ENCODE results near the gene PPP2R5C. TPM values are rescaled to one million over a fixed set of nuclear protein-coding genes. Genes with fewer than 3 reads are reported as not detected.

Gene PPP2R5C
- total and polyA plus RNA-seq, 2 of the 4 experiments (the other 2 are of a cell fraction) = 65.9 to 78.7 TPM

DNA sequence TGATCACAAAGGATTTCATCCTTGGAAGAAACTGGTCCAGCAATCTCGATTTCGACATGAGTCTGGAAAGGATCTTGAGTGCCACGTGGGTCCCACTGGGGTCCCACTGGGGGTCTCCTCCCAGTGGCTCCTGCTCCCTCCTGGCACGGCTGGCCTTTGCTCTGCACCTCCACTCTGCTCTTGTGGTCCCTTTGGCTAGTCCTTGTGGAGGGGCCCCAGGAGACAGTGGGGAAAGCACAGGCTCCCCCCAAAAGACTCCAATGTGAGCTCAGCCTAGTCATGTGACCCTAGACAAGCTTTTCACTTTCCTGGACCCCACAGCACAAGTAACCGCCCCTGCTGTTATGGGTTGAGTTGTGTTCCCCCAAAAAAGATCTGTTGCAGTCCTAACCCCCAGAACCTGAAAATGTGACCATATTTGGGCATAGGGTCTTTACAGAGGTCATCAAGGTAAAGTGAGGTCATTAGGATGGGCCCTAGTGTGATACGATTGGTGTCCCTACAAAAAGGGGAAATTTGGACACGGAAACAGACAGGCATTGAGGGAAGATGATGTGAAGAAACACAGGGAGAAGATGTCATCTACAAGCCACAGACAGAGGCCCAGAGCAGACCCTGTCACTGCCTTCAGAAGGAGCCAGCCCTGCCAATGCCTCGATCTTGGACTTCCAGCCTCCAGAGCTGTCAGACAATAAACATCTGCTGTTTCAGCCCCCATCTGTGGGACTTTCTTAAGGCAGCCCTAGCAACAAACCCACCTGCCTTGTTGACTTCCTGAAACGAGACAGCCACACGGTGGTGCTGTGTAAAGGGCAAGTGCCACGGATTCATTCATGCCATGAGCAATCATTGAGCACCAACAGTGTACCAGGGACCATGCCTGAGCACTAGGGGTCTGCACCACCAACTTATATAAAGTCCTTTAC lies 23.8 kb upstream of the PPP2R5C start:
- in situ Hi-C loops (cut with MboI; ENCODE audit: low sequenced_read_pairs) = no loop called here
- CTCF ChIA-PET = no interaction called here

More for the DNA sequence above, 23.8 kb upstream of the PPP2R5C start:
- WGBS, 2 experiments (ENCODE audit: extremely low coverage in 2 of 2, insufficient read length in 1 of 2) = 40% methylated on average over 6 of the region's 11 CpGs; no CpG with 5 or more reads in 1 of the 2 experiments
- BruUV-seq (replicated peaks) = no TSS peak
- Histone ChIP-seq H3K23ac (ENCODE audit: low read depth, low read length) (no peak overlapping the region), H4K5ac (ENCODE audit: low read depth, low read length) (no peak overlapping the region), H3K27ac (ENCODE audit: insufficient read depth, low read length) (no peak overlapping the region), H3K9me1 (ENCODE audit: insufficient read depth, low read length) (no peaks in the 10 kb centered on the region), H4K91ac (ENCODE audit: insufficient read depth, low read depth, low read length) (no peak overlapping the region), H3K36me3 (ENCODE audit: control insufficient read depth, insufficient read depth, low read length) (no peaks in the 10 kb centered on the region), H3K56ac (ENCODE audit: extremely low read depth, insufficient read depth, low read length) (no peak overlapping the region), H2AFZ (replicated peaks; ENCODE audit: low read length, poor library complexity) (no peak overlapping the region), H3K79me1 (ENCODE audit: low read depth in 1 of 2, low read length in 2 of 2) (no peaks in the 10 kb centered on the region), H2BK20ac (ENCODE audit: low read depth, low read length) (no peak overlapping the region), H3K9ac (ENCODE audit: low read depth, low read length) (no peak overlapping the region), H3K4ac (ENCODE audit: low read depth, low read length) (no peak overlapping the region), H4K20me1 (ENCODE audit: insufficient read depth, low read length) (no peaks in the 10 kb centered on the region), H3K27me3 (ENCODE audit: control insufficient read depth, insufficient read depth, low read length) (peaks cover 26% of the 10 kb centered on the region), H2BK15ac (ENCODE audit: low read depth, low read length) (no peak overlapping the region), H2AK9ac (replicated peaks; ENCODE audit: low read depth, low read length, poor library complexity) (no peak overlapping the region), H4K8ac (ENCODE audit: low read depth in 2 of 2, low read length in 2 of 2) (no peak overlapping the region), H3K14ac (replicated peaks; ENCODE audit: low read depth, low read length) (no peak overlapping the region), H2BK120ac (ENCODE audit: low read depth, low read length) (no peak overlapping the region), H3K4me3 (ENCODE audit: insufficient read depth, low read depth, low read length) (no peak overlapping the region), H3K9me3 (ENCODE audit: control insufficient read depth, insufficient read depth, low read length) (peaks cover 8% of the 10 kb centered on the region), H3K18ac (ENCODE audit: low read depth, low read length) (no peak overlapping the region), H3K4me1 (ENCODE audit: control insufficient read depth, insufficient read depth, low read length) (no peaks in the 10 kb centered on the region), H2BK5ac (ENCODE audit: low read depth, low read length, poor library complexity, severe bottlenecking) (no peak overlapping the region), H3K4me2 (ENCODE audit: low read depth, low read length) (no peak overlapping the region), H2AK5ac (ENCODE audit: low read depth, low read length) (no peak overlapping the region)
- POLR2A ChIA-PET (ENCODE audit: unreplicated experiment) = no interaction called here
- DNase-seq (no peak), ATAC-seq (ENCODE audit: low read depth) (no peak)
- TF ChIP-seq CHD1 (IDR thresholded peaks at IDR 0.05; ENCODE audit: low read depth, low read length) (no peak), RAD21 (IDR thresholded peaks at IDR 0.05; ENCODE audit: low read length) (no peak), ELK1 (IDR thresholded peaks at IDR 0.05; ENCODE audit: borderline replicate concordance, low read depth, low read length) (no peak), CEBPB (IDR thresholded peaks at IDR 0.05; ENCODE audit: low read depth, low read length) (no peak), SMC3 (IDR thresholded peaks at IDR 0.05; ENCODE audit: low read depth, low read length) (no peak), RFX5 (IDR thresholded peaks at IDR 0.05; ENCODE audit: low read depth, low read length) (no peak), FOS (IDR thresholded peaks at IDR 0.05; ENCODE audit: low read depth, low read length) (no peak), POLR2A (IDR thresholded peaks at IDR 0.05; ENCODE audit: low read depth, low read length) (no peak), MXI1 (IDR thresholded peaks at IDR 0.05; ENCODE audit: borderline replicate concordance, low read depth, low read length) (no peak)
- TF ChIP-seq, protein P1, sequence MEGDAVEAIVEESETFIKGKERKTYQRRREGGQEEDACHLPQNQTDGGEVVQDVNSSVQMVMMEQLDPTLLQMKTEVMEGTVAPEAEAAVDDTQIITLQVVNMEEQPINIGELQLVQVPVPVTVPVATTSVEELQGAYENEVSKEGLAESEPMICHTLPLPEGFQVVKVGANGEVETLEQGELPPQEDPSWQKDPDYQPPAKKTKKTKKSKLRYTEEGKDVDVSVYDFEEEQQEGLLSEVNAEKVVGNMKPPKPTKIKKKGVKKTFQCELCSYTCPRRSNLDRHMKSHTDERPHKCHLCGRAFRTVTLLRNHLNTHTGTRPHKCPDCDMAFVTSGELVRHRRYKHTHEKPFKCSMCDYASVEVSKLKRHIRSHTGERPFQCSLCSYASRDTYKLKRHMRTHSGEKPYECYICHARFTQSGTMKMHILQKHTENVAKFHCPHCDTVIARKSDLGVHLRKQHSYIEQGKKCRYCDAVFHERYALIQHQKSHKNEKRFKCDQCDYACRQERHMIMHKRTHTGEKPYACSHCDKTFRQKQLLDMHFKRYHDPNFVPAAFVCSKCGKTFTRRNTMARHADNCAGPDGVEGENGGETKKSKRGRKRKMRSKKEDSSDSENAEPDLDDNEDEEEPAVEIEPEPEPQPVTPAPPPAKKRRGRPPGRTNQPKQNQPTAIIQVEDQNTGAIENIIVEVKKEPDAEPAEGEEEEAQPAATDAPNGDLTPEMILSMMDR (conservative IDR thresholded peaks at IDR 0.05; ENCODE audit: low read depth, low read length) = no peak
- intact Hi-C loops (cut with micrococcal nuclease) (no loop called here), dilution Hi-C loops (cut with HindIII; ENCODE audit: low sequenced_read_pairs, unreplicated experiment) (no loop called here)
